ENCODE data around the gene KIAA0040.
"Not testable (repeated sequence)": the region's sequence is repeated elsewhere in the genome, so short reads cannot be mapped to it uniquely, and the experiment has no call there.

The KIAA0040 gene

DNA sequence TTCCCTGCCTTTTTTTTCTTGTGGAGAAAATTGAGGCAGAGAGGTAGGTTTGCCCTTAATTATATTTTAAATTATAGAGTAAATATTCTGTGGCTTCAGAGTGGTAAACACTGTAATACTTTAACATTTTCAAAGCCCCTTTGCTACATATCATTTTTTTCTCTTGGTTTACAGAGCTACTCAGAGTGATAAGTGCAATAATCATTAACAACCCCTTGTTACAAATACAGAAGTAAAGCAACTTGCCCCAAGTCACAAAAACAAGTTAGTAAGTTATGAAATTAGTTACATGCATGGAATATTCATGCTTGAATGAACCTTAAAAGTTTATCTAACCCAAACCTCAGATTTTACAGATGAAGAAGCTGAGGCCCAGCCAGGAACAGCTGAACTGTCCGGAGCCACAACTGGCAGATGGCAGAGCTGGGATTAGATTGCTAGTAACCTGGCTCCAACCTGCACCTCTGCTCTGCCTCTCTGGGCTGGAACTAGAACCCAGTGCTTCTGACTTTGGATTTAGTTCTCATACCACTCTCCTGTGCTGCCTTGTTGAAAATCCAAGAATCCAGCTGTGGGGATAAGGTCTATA is 76.3 kb downstream of the KIAA0040 start:
- TF ChIP-seq, protein P1, sequence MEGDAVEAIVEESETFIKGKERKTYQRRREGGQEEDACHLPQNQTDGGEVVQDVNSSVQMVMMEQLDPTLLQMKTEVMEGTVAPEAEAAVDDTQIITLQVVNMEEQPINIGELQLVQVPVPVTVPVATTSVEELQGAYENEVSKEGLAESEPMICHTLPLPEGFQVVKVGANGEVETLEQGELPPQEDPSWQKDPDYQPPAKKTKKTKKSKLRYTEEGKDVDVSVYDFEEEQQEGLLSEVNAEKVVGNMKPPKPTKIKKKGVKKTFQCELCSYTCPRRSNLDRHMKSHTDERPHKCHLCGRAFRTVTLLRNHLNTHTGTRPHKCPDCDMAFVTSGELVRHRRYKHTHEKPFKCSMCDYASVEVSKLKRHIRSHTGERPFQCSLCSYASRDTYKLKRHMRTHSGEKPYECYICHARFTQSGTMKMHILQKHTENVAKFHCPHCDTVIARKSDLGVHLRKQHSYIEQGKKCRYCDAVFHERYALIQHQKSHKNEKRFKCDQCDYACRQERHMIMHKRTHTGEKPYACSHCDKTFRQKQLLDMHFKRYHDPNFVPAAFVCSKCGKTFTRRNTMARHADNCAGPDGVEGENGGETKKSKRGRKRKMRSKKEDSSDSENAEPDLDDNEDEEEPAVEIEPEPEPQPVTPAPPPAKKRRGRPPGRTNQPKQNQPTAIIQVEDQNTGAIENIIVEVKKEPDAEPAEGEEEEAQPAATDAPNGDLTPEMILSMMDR (conservative IDR thresholded peaks at IDR 0.05; ENCODE audit: low read depth, low read length), result no peak
- no peak overlapping the region for H3K4me3 ChIP-seq (ENCODE audit: low read depth, low read length)
- DNase-seq (ENCODE audit: low read depth), result no peak

DNA sequence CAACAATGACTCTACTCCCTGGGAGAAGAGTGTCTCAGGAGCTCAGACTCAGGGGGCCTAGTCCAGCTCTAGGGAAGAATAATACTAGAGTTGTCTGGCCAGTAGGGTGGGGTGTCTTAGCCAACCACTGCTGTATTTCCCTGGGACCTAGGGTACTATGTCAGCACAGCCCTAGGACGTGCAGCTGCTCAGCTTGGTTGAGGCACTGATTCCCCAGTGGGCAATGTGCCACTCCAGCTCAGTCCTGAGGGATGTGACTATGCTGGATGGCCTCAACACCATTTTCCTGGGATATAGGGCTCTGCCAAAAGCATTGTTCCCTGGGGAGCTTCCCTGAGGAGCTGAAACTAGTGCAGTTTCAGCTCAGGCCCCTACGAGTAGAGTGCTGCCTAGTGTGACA is 77.6 kb downstream of the KIAA0040 start:
- TF ChIP-seq, protein P1 (conservative IDR thresholded peaks at IDR 0.05; ENCODE audit: low read depth, low read length), result no peak
- no peak for DNase-seq (ENCODE audit: low read depth)
- H3K4me3 ChIP-seq (ENCODE audit: low read depth, low read length), result no peak overlapping the region

DNA sequence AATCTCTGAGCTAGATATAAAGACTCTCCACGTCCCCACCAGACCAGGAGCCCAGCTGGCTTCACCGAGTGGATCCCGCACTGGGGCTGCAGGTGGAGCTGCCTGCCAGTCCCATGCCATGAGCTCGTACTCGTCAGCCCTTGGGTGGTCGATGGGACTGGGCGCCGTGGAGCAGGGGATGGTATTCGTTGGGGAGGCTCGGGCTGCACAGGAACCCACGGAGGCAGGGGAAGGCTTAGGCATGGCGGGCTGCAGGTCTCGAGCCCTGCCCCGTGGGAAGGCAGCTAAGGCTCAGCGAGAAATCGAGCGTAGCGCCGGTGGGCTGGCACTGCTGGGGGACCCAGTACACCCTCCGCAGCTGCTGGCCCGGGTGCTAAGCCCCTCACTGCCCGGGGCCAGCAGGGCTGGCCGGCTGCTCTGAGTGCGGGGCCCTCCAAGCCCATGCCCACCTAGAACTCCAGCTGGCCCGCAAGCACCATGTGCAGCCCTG is 84.2 kb downstream of the KIAA0040 start:
- not testable (repeated sequence) for DNase-seq (ENCODE audit: low read depth)

More for the DNA sequence above, 84.2 kb downstream of the KIAA0040 start:
- not testable (repeated sequence) for H3K4me3 ChIP-seq (ENCODE audit: low read depth, low read length)
